Loucy (cell line): ENCODE measurements around the gene GTF2E1.

Experiments
- CTCF ChIP-seq: fragments of 200-600 bp; sonication (generic); conservative IDR thresholded peaks from 2 replicates; pipeline ENCODE4 v1.5.1; 2014; ENCODE audit warnings: mild to moderate bottlenecking, antibody characterized with exemption, low read length
- EZH2phosphoT487 ChIP-seq: fragments of 200-600 bp; IDR thresholded peaks from 2 replicates; pipeline ENCODE4 v1.6.1; 2018; ENCODE audit warnings: antibody characterized with exemption, mild to moderate bottlenecking, moderate library complexity, borderline replicate concordance

- TF ChIP-seq CTCF (no peak), EZH2phosphoT487 (no peak)
Observed at GRCh38 chr3:120770891-120771290, 28.3 kb downstream of the GTF2E1 start.
